ENCODE measurements around the gene SHC3.

Gene SHC3

DNA sequence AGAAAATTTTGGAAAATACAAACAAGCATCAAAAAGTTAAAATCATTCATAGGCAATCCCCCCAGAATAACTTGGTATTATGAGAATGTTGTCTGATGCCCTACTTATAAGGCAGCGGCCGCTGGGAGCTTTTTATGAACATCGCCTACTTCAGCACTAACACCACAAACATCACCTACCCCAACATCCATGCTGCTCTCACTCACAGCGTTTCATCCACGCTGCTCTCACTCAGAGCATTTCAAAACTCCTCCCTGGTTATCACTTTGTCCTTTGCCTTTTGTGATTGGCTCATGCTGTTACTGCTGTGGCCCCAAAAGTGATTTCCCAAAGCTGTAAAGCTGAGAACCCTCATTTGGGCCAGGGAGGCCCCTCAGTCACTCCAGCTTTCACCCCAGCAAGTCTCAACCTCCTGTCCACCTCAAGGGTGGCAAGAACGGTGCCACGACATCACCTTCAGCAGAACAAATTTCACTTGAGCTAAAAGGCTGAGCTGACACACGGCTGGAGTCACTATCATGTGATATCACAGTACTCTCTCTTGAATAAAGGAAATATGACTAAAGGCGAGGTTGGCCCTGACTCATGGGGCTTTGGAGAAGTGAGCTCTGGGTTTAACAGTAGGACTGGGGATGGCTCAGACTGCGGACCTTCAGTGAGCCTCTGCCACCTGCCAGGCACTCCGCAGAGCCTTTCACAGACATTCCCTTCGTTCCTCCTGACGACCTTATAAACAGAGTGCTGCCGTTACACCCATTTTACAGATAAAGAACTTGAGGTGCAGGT, 25.2 kb downstream of the SHC3 start:
- peak; percentile 39 to 58 for DNase-seq

DNA sequence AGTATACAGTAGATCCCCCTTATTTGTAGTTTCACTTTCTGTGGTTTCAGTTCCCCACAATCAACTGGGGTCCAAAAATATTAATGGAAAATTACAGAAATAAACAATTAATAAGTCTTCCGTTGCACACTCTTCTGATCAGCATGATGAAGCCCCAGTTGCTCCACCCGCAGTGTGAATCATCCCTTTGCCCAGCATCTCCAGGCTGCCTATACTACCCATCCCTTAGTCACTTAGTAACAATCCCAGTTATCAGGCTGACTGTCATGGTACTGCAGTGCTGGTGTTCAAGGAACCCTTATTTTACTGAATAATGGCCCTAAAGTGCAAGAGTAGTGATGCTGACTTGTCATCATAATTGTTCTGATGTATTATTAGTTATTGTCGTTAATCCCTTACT, 28.9 kb downstream of the SHC3 start:
- DNase-seq, result no peak

- no peak for DNase-seq
These were observed 33.5 kb downstream of the SHC3 start for GRCh38 chr9:89145097-89145496.

DNA sequence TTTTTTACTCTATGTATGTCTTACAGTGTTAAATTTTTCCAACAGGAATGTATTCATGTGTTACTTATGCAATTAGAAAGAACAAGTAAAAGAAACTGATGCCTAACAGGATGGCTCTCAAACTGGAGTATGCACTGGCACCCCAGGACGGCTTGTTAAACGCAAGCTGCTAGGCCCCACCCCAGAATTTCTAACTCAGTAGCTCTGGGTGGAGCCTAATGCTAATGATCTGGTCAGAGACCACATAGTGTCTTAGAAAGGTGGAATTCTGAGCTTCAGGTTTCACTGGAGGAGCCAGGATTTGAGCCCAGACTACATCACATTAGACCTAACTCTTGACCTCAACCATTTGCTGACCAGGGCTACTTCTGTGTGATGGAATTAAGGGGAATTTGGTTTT, 34.4 kb downstream of the SHC3 start:
- no peak for DNase-seq

- no peak for DNase-seq
These were observed 35.4 kb downstream of the SHC3 start for GRCh38 chr9:89143266-89143665.

GRCh38 chr9:89139455-89139854, 39.2 kb downstream of the SHC3 start:
- no peak for DNase-seq

GRCh38 chr9:89138463-89139390, 39.9 kb downstream of the SHC3 start:
- no peak for DNase-seq

DNA sequence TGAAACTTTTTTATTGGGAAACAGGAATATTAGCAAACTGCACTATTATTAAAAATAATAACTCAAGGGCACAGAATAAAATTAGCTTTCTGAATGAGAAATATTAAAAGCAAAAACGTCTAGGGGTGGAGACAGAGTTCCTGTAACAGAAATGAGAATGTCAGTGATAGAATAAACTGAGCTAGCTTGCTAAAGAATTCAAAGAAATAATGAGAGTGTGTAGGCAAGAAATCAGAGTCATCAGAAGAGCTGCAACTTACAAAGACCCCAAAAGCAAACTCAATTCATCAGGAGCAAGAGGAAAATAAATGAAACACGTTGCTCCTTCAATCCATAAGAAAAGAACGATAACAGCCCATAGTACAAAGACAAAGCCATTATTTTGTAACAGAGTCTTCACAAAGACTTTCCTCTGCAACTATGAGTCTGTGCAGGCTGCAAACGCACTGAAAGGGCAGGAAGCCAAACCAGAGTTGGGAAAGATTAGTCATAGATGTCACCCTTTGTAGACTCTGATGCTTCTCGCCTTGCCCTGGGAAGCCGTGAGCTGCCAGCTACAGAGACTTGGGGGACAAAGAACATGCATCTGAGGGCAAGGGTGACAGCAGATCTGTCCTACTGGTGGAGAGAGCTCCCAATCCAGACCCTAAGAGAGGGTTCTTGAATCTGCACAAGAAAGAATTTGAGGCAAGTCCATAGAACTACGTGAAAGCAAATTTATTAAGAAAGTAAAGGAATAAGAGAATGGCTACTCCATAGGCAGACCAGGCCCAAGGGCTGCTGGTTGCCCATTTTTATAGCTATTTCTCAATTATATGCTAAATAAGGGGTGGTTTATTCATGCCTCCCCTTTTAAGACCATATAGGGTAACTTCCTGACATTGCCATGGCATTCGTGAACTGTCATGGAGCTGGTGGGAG, 40.8 kb downstream of the SHC3 start:
- DNase-seq, result peak in 1 of 2 experiments; percentile 30

- DNase-seq, result no peak
These were observed 42.9 kb downstream of the SHC3 start for GRCh38 chr9:89135591-89136166.

- no peak for DNase-seq
These were observed 43.9 kb downstream of the SHC3 start for GRCh38 chr9:89134709-89135108.

- DNase-seq, result no peak
These were observed 55.7 kb downstream of the SHC3 start for GRCh38 chr9:89122949-89123348.

GRCh38 chr9:89120704-89121103, 57.9 kb downstream of the SHC3 start:
- DNase-seq, result no peak

DNA sequence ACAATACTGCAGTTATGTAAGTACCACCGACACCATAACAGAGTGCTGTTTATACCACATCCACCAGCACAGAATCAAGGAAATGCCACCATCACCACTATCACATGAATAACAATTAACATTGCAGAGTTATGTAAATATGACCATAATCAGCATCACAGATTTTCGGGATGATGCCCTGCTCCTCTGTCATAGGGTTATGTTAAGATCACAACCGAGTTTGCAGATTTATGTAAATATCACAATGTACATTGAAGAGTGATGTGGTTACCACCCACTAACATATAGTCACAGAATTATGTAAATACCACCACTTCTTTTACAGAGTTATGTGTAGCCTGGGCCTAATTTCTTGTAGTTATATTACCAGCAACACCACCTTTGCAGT, 61.8 kb downstream of the SHC3 start:
- DNase-seq, result no peak

- no peak for DNase-seq
These were observed 62.4 kb downstream of the SHC3 start for GRCh38 chr9:89116064-89116804.

GRCh38 chr9:89115426-89115825, 63.2 kb downstream of the SHC3 start:
- no peak for DNase-seq

- DNase-seq, result no peak
These were observed 63.9 kb downstream of the SHC3 start for GRCh38 chr9:89114741-89115140.

DNA sequence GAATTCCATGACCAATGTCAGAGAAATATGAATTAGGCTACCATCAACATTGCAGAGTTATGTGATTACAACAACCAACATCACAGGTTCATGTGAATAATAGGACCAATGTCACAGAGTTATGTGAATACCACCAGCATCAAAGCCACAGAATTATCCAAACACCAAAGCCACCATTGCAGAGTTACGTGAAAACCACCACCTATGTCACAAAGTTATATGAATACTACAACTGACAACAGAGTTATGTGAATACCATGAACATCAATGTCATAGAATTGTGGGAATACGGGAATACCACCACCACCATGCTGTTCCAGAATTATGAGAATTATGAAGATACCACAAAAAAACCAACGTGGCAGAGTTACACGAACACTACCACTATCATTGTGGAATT, 64.8 kb downstream of the SHC3 start:
- DNase-seq, result no peak

DNA sequence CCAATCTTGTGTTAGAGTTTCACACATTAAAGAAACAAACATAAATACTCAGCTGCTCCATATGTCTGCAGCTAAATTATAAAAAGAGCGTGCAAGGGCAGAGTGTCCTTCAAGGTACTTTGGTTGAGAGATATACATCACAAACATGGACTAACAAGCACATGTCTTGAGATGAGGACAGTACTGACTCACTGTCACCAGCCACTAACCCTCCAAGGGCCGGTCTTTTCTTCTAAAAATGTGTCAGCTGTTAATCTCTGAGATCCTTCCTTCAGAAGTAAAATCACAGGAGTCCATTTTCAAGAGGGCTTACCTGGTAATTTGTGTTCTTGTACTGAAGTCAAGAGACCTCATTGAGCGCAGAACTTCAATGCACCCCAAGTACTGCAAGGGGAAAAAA, 66.4 kb downstream of the SHC3 start:
- DNase-seq, result no peak

DNA sequence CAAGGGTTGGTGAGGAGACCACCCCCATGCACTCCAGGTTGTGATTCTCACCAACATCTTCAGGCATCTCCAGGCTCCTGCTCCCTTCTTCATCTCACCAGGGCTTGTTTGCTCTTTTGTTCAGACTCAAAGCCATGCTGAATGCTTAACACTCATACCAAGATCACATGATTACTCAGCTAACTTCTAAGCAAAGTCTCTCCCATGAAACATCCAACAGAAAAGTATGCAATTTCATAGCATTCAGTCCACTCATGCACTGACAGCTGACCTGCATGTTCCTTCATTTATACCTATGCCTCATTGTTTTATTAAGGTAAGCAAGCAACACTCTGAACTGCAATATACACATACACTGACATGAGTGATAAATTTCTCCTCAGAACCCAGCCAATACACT, 69.0 kb downstream of the SHC3 start:
- no peak for DNase-seq

DNA sequence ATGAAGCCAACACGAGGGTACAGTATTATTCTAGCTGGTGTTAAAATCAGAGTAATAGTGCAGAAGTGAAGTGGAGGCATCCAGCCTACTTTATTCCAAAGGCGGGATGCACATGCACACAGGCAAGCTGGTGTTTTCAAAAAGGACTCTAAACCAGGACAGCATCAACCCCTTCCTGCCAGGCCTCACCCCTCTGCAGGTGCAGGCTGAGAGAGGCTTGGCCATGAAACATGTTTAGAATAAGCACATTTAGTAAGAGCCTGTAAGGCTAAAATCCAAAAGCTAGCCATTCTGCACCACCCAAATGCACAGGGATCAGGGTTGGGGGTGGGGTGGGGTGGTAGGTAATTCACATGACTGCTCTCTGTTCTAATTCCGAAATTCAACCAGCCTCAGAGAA, 71.2 kb downstream of the SHC3 start:
- DNase-seq, result no peak

DNA sequence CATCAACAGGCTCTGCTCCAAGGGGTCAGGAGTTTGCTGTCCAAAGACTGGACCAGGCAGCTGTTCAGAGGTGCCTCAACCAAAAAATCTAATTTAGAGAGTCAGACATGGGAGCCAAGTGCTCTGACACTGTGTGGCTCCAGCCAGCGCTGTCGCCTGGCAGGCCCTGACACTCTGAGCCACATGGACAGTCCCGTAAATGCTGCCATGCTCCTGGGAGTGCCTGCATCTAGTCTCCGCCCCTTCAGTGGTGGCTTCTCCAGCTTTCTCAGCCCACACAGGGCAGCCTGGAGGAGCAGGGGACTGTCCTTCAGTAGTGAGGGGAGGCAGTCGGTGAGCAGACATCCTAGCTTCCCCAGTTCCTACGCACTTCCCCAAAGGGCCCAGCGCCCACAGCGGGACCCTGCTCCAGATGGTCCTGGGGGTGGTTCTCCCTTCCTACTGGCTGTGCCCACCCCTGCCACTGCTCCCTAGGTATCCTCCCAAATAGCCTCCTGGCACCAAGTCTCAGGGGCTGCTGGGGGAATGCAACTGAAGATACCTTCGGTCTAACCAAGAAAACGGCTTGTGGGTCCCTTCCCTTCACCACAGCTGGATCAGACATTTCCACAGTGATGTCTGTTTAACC, 72.3 kb downstream of the SHC3 start:
- no peak for DNase-seq

Measured in activated T-cell treated with anti-CD3 and anti-CD28 coated beads, Interleukin-2, amount 50 U/mL, for 48 hours (primary cell).